ENCODE data around the gene SPRED2.

Gene SPRED2

GRCh38 chr2:65411056-65411795 lies 21.2 kb downstream of the SPRED2 start:
- DNase-seq, result no peak

- no peak for DNase-seq
Observed at GRCh38 chr2:65409045-65409444, 23.4 kb downstream of the SPRED2 start.

GRCh38 chr2:65407240-65407639 lies 25.2 kb downstream of the SPRED2 start:
- DNase-seq, result no peak

GRCh38 chr2:65404988-65405697 lies 27.3 kb downstream of the SPRED2 start:
- DNase-seq, result no peak

GRCh38 chr2:65403529-65403915 lies 28.9 kb downstream of the SPRED2 start:
- DNase-seq, result no peak

GRCh38 chr2:65402780-65403528 lies 29.4 kb downstream of the SPRED2 start:
- DNase-seq, result no peak

GRCh38 chr2:65402323-65402722 lies 30.1 kb downstream of the SPRED2 start:
- DNase-seq, result no peak

- no peak for DNase-seq
Observed at GRCh38 chr2:65397122-65397521, 35.3 kb downstream of the SPRED2 start.

GRCh38 chr2:65396348-65397026 lies 35.9 kb downstream of the SPRED2 start:
- no peak for DNase-seq

- no peak for DNase-seq
Observed at GRCh38 chr2:65395621-65396347, 36.6 kb downstream of the SPRED2 start.

GRCh38 chr2:65393743-65394422 lies 38.5 kb downstream of the SPRED2 start:
- DNase-seq, result no peak

GRCh38 chr2:65393046-65393445 lies 39.4 kb downstream of the SPRED2 start:
- no peak for DNase-seq

- no peak for DNase-seq
Observed at GRCh38 chr2:65392609-65393008, 39.8 kb downstream of the SPRED2 start.

- DNase-seq, result no peak
Observed at GRCh38 chr2:65390134-65390533, 42.3 kb downstream of the SPRED2 start.

- DNase-seq, result no peak
Observed at GRCh38 chr2:65389476-65389875, 42.9 kb downstream of the SPRED2 start.

- no peak for DNase-seq
Observed at GRCh38 chr2:65388596-65389390, 43.6 kb downstream of the SPRED2 start.

GRCh38 chr2:65388051-65388531 lies 44.3 kb downstream of the SPRED2 start:
- DNase-seq, result no peak

- DNase-seq, result no peak
Observed at GRCh38 chr2:65386989-65387388, 45.4 kb downstream of the SPRED2 start.

- DNase-seq, result no peak
Observed at GRCh38 chr2:65386344-65386743, 46.1 kb downstream of the SPRED2 start.

- no peak for DNase-seq
Observed at GRCh38 chr2:65383541-65384488, 48.6 kb downstream of the SPRED2 start.
